Measurements from ENCODE around the gene CCNT2.
"Not testable (repeated sequence)": the region's sequence is repeated elsewhere in the genome, so short reads cannot be mapped to it uniquely, and the experiment has no call there.

Gene CCNT2

GRCh38 chr2:134976074-134976702 lies 57.6 kb downstream of the CCNT2 start:
- H3K36me3 ChIP-seq = no peaks in the 10 kb centered on the region
- H3K27me3 ChIP-seq = no peaks in the 10 kb centered on the region
- H3K9me3 ChIP-seq = no peaks in the 10 kb centered on the region
- no peak for DNase-seq
- no peak for TF ChIP-seq CTCF (IDR thresholded peaks at IDR 0.05; ENCODE audit: low read depth, low read length)
- H3K4me1 ChIP-seq = no peaks in the 10 kb centered on the region
- H3K4me3 ChIP-seq (ENCODE audit: low read depth, low read length) = no peak overlapping the region

GRCh38 chr2:134977104-134977503 lies 58.5 kb downstream of the CCNT2 start:
- H3K27me3 ChIP-seq; H3K9me3 ChIP-seq; H3K4me3 ChIP-seq (ENCODE audit: low read depth, low read length); H3K4me1 ChIP-seq; H3K36me3 ChIP-seq; DNase-seq: not testable (repeated sequence)

- Histone ChIP-seq H3K4me3 (ENCODE audit: low read depth, low read length) (no peak overlapping the region), H3K4me1 (no peaks in the 10 kb centered on the region), H3K36me3 (no peaks in the 10 kb centered on the region), H3K27me3 (no peaks in the 10 kb centered on the region), H3K9me3 (no peaks in the 10 kb centered on the region)
- TF ChIP-seq CTCF (IDR thresholded peaks at IDR 0.05; ENCODE audit: low read depth, low read length) = no peak
- no peak for DNase-seq
Observed at GRCh38 chr2:134979221-134979620, 60.6 kb downstream of the CCNT2 start.

GRCh38 chr2:134980639-134981038 lies 62.0 kb downstream of the CCNT2 start:
- no peaks in the 10 kb centered on the region for H3K4me1 ChIP-seq
- no peak overlapping the region for H3K4me3 ChIP-seq (ENCODE audit: low read depth, low read length)
- no peaks in the 10 kb centered on the region for H3K9me3 ChIP-seq
- no peaks in the 10 kb centered on the region for H3K27me3 ChIP-seq
- H3K36me3 ChIP-seq = no peaks in the 10 kb centered on the region
- TF ChIP-seq CTCF (IDR thresholded peaks at IDR 0.05; ENCODE audit: low read depth, low read length) = no peak
- no peak for DNase-seq

- DNase-seq = no peak
- H3K27me3 ChIP-seq = peaks cover under 1% of the 10 kb centered on the region; the same call in 1 of the 2 replicates
- H3K4me1 ChIP-seq = no peaks in the 10 kb centered on the region
- no peaks in the 10 kb centered on the region for H3K9me3 ChIP-seq
- no peak for TF ChIP-seq CTCF (IDR thresholded peaks at IDR 0.05; ENCODE audit: low read depth, low read length)
- H3K4me3 ChIP-seq (ENCODE audit: low read depth, low read length) = no peak overlapping the region
- no peaks in the 10 kb centered on the region for H3K36me3 ChIP-seq
Observed at GRCh38 chr2:134982603-134983002, 64.0 kb downstream of the CCNT2 start.

- H3K27me3 ChIP-seq = peaks cover 9% of the 10 kb centered on the region; the same call in 1 of the 2 replicates
- no peaks in the 10 kb centered on the region for H3K4me1 ChIP-seq
- H3K4me3 ChIP-seq (ENCODE audit: low read depth, low read length) = no peak overlapping the region
- no peak for DNase-seq
- H3K36me3 ChIP-seq = no peaks in the 10 kb centered on the region
- no peak for TF ChIP-seq CTCF (IDR thresholded peaks at IDR 0.05; ENCODE audit: low read depth, low read length)
- H3K9me3 ChIP-seq = no peaks in the 10 kb centered on the region
Observed at GRCh38 chr2:134985061-134985460, 66.4 kb downstream of the CCNT2 start.
